GM12801 (cell line): ENCODE results near the gene SMIM21.

Experiments
- TF ChIP-seq, protein P1 (sequence below): IDR thresholded peaks from one replicate; pipeline ENCODE4 v1.5.1; 2011; ENCODE audit warnings: control low read depth; ENCODE audit not compliant: insufficient read length; ENCODE audit errors: extremely low read depth

The SMIM21 gene

DNA sequence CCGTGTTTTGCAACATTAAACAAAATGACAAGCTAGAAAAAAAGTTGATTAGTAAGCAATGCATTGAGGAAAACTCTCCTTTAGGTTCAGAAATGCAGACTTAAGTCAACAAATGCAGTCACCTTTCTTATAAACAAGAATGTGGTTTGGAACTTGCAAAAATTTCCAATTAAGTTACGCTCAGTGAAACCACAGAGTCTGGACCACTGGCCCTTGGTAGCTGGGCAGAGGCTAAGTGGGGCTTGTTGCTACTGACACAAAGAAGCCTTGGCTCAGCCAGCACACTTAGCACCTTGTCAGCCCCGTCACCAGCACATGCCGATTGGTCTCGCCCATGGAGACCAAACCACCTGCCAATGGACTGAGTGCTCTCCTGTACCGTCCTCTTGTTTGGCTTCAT lies 53.0 kb downstream of the SMIM21 start:
- TF ChIP-seq, protein P1, sequence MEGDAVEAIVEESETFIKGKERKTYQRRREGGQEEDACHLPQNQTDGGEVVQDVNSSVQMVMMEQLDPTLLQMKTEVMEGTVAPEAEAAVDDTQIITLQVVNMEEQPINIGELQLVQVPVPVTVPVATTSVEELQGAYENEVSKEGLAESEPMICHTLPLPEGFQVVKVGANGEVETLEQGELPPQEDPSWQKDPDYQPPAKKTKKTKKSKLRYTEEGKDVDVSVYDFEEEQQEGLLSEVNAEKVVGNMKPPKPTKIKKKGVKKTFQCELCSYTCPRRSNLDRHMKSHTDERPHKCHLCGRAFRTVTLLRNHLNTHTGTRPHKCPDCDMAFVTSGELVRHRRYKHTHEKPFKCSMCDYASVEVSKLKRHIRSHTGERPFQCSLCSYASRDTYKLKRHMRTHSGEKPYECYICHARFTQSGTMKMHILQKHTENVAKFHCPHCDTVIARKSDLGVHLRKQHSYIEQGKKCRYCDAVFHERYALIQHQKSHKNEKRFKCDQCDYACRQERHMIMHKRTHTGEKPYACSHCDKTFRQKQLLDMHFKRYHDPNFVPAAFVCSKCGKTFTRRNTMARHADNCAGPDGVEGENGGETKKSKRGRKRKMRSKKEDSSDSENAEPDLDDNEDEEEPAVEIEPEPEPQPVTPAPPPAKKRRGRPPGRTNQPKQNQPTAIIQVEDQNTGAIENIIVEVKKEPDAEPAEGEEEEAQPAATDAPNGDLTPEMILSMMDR, result no peak

DNA sequence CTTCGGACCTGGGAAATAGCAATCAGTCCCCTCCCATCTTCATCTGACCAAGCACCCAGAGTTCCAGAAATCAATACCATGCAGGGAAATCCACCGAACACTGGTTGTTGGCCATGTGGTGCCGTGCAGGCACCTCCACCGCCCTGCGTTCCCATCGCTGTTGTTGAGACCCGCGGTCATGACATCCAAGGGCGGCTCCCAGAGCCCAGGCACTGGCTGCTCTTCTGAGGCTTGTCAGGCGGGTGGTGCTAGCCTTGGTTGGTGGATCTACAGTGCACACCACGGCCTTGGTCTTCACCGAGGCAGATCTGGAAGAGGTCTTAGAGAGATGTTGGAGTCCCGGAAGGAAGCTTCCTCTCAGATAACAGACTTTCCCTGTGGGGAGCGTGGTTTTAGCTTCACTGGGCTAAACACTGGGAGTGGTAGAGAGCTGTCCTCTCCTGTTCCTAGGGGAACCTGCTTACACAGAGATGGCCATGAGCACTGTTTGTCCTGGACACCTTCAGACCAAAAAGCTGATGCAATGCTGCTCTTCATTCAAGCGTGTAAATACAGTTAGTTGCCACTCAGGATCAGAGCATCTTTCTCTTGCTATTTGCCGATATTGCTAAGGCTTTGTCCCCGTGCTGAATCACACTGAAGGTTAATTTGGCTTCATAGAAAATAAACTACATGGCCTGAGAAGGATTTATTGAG lies 58.3 kb downstream of the SMIM21 start:
- TF ChIP-seq, protein P1, result no peak

DNA sequence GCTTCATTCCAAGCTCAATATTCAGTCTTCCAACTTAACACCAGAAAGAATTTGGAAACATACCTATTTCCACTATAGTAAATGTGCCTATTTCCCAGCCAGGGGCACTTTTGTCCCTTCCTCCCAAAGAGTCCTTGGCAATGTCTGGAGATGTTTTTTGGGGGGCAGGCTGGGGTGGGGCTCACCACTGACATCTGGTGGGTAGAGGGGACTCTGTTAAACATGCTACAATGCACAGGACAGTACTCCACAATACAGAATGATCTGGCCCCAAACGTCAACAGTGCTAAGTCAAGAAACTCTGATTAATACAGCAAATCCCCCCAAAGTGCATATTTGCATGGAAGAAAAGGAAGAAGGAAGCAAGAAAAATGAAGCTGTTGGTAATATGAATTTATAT lies 61.7 kb downstream of the SMIM21 start:
- TF ChIP-seq, protein P1, result no peak

DNA sequence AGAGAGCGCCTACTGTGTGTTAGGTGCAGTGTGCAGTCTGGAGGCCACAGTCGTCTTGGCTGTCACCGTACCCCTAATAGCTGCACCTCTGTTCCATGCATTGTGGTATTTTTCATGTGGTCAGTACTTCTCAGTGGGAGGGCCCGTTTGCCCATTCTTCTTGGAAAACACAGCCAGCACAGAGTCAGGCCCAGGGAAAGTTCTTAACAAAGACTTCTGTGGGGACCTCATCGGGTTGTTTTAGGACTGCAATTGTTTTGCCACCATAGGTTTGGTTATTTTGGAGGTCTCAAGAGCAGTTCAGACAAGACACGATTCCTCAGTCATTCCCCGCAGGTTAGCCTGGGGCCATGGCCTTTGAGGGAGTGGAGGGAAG lies 62.3 kb downstream of the SMIM21 start:
- TF ChIP-seq, protein P1, result no peak

DNA sequence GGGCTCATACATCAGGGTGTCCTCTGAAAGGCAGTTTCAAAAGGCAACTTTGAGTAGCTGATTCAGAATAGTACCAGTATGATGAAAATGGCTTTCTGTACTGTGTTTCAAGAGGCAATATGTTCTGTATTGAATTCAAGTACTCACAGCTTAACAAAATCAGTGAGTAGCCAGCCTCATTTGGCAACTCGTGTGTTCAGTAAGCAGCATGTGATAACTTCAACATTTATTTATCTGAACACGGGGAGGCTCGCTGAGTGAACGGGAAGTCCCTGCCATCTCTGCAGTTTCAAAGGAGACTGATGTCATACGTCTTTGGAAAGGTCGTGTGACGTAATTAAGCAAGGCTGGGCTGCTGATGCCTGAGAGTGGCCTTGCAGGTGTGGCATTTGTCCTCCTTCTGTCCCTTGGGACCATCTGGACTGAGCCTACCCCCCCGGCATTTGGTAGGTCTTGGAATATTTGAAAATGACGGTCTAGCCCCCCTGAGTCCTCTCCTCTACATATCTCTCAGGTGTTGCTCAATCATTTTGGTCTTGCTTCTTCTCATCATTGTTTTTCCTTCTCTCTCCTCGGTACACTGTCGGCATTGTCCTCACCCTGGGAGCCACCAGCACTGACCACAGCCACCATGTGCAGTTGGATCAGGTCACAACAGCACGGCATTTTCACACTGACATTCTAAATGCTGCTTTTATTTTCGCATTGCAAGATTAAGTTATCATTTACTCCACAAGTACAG lies 62.8 kb downstream of the SMIM21 start:
- TF ChIP-seq, protein P1, result no peak

DNA sequence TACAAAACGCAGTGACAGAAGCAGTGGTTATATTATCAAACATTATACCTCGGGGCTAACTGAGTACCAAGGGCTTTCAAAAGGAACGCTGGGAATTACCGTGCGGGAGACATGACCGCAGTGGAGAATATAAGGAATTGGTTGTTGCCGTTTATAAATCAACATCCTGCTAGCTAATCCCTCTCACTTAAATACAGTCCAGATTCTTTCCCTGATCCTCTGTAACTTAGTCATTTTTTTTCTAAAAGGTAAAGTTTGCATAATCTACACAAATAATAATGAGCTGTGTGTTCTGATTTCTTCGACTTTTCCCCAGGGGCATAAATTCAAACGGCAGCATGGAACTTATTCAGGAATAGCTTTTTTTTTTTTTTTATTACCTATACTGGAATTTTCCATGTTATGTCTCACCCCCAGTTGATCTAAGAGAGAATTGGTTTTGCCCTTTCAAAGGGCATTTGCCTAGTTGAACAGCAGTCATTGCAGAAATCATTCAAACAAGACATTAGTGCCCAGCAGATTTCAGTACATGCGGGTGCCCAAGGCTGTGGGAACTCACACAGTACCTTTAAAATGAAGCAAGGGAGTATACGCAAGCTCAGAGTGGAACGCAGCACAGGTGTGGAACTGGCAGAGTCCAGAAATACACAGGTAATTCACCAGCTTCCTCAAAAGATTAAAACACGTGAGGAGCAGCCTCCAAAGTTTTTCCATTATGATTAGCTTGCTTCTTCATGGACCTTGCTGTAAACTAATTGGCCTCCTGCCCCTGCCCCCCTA lies 63.9 kb downstream of the SMIM21 start:
- TF ChIP-seq, protein P1, result no peak

DNA sequence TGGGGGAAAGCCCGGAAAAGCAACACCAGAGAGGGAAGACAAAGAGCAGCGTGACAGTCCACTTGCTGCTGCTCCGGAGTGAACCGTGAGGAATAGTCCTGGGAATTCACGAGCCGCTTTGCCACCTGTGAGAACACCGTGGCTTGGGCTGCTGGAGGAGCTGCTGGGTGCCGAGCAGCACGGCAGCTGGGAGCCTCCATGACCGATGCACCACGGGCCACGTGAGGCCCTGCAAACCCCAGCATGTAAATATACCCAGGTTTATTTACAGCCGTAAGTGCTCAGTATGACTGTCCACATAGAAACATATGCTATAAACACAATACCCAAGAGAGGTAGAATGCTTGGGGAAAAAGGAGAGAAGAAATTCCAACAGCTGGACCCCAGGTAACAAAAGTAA lies 65.1 kb downstream of the SMIM21 start:
- TF ChIP-seq, protein P1, result no peak
